Memory B cell (primary cell): ENCODE results near the gene CKS1B.
A peak's percentile ranks its signal among the peaks of the same experiment; 100 is the strongest.
"Not testable (repeated sequence)": the region's sequence is repeated elsewhere in the genome, so short reads cannot be mapped to it uniquely, and the experiment has no call there.

ENCODE experiments used
- ATAC-seq: fragments of 150-1000 bp; cut with Tn5 transposase; 2 replicates; pipeline ENCODE4 v1.10.0; 2021; ENCODE audit warnings: low read depth, mild to moderate bottlenecking, moderate library complexity
- DNase-seq, 2 donors: peaks; one replicate each; pipeline ENCODE4 v3.0.0; 2022; ENCODE audit warnings: low spot score in 2 of 2
- H3K27ac Mint-ChIP-seq: one replicate; pipeline ENCODE4 v1.8.0; 2022; ENCODE audit warnings: mild to moderate bottlenecking, moderate library complexity, mixed read lengths
- H3K27me3 Mint-ChIP-seq: one replicate; pipeline ENCODE4 v1.8.0; 2022; ENCODE audit warnings: mixed read lengths
- H3K36me3 Mint-ChIP-seq: one replicate; pipeline ENCODE4 v1.8.0; 2022; ENCODE audit warnings: mild to moderate bottlenecking, mixed read lengths
- H3K4me1 Mint-ChIP-seq: one replicate; pipeline ENCODE4 v1.8.0; 2022; ENCODE audit warnings: mixed read lengths
- H3K4me3 Mint-ChIP-seq: one replicate; pipeline ENCODE4 v1.8.0; 2022; ENCODE audit warnings: mild to moderate bottlenecking, moderate library complexity, mixed read lengths
- H3K9me3 Mint-ChIP-seq: one replicate; pipeline ENCODE4 v1.8.0; 2022; ENCODE audit warnings: mixed read lengths

The CKS1B gene

DNA sequence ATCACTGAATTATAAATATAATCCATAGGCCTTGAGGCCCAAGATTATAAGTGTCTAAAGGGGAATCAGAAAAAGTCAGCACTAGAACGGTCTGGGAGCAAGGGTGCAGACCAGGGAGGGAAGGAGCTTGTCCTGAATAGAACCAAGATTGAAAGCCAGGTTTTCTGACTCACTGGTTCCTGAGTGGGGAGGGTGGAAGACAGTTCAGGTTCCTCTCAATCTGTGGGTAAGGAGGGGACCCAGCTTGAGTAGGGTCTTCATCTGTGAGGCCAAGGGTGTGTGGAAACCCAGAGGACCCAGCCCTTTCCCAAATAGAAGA is 19.7 kb downstream of the CKS1B start:
- H3K4me3 Mint-ChIP-seq, result no peak overlapping the region
- ATAC-seq (no peak), DNase-seq (no peak)
- peaks cover 21% of the 10 kb centered on the region for H3K4me1 Mint-ChIP-seq
- H3K9me3 Mint-ChIP-seq, result no peaks in the 10 kb centered on the region
- H3K36me3 Mint-ChIP-seq, result peaks cover 6% of the 10 kb centered on the region
- no peak overlapping the region for H3K27ac Mint-ChIP-seq
- no peaks in the 10 kb centered on the region for H3K27me3 Mint-ChIP-seq

DNA sequence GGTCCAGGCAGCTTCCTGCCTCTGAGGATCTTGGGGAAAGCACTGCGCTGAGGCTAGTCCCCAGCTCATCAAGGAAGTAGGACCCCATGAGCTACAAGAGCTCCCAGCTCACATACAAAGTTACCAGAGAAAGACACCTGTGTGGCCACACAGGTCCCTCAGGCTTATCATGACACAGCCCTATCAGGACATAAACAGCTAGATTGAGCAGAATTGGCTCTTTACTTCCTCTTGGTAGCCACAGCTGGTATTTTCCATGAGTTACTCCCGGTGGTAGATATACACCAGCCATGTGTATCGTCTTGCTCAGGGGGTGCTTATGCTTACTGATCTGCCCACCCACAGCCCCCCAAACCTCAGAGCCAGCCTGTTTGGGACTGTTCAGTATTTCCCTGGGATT is 20.1 kb downstream of the CKS1B start:
- no peak for ATAC-seq
- Mint-ChIP-seq H3K36me3 (peaks cover 5% of the 10 kb centered on the region), H3K4me3 (no peak overlapping the region), H3K9me3 (no peaks in the 10 kb centered on the region), H3K27me3 (no peaks in the 10 kb centered on the region), H3K27ac (no peak overlapping the region), H3K4me1 (peaks cover 20% of the 10 kb centered on the region)
- DNase-seq, result no peak

DNA sequence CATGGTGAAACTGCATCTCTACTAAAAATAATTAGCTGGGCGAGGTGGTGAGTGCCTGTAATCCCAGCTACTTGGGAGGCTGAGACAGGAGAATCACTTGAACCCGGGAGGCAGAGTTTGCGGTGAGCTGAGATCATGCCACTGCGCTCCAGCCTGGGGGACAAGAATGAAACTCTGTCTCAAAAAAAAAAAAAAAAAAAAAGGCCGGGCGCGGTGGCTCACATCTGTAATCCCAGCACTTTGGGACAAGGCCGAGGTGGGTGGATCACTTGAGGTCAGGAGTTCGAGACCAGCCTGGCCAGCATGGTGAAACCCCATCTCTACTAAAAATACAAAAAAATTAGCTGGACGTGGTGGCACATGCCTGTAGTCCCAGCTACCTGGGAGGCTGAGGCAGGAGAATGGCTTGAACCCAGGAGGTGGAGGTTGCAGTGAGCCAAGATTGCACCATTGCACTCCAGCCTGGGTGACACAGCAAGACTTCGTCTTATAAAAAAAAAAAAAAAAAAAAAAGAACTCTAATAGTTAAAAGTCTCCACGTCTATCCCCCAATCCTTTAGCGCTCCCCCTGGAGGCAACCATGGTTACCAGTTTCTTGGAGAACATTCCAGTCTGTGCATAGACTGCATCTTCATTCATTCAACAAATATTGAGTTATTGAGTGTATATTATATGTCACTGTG is 21.0 kb downstream of the CKS1B start:
- H3K9me3 Mint-ChIP-seq, H3K27ac Mint-ChIP-seq, H3K4me3 Mint-ChIP-seq, H3K27me3 Mint-ChIP-seq, H3K36me3 Mint-ChIP-seq, ATAC-seq, DNase-seq: not testable (repeated sequence)
- peaks cover 23% of the 10 kb centered on the region for H3K4me1 Mint-ChIP-seq

DNA sequence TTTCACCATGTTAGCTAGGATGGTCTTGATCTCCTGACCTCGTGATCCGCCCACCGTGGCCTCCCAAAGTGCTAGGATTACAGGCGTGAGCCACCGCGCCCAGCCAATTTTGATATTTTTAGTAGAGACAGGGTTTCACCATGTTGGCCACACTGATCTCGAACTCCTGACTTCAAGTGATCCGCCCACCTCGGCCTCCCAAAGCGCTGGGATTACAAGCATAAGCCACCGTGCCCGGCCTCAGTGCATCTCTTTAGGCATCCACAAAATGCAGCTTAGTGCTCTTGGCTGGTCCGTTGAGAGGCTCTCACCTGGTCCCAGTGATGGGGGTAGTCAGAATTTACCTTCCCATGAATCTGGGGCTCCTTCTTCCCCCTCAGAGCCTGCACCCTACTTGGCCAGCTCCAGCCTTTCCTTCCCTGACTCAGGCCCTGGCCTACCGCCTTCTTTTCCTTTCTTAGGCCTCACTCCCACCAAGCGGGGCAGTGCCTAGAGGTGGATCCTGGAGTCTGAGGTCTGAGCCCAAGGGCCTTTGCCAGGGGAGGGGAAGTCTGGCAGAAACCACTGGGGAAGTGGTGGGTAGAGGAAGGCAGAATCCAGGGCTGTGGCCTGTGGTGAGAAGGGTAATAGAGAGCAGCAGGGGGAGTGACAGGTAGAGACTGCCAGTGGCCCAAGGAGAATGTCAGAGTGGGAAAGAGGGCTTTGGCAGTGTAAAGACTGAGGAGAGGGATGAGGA is 22.7 kb downstream of the CKS1B start:
- H3K4me3 Mint-ChIP-seq, result no peak overlapping the region
- H3K36me3 Mint-ChIP-seq, result no peaks in the 10 kb centered on the region
- H3K27ac Mint-ChIP-seq, result no peak overlapping the region
- H3K4me1 Mint-ChIP-seq, result peaks cover 23% of the 10 kb centered on the region
- ATAC-seq (no peak), DNase-seq (no peak)
- H3K27me3 Mint-ChIP-seq, result no peaks in the 10 kb centered on the region
- no peaks in the 10 kb centered on the region for H3K9me3 Mint-ChIP-seq

DNA sequence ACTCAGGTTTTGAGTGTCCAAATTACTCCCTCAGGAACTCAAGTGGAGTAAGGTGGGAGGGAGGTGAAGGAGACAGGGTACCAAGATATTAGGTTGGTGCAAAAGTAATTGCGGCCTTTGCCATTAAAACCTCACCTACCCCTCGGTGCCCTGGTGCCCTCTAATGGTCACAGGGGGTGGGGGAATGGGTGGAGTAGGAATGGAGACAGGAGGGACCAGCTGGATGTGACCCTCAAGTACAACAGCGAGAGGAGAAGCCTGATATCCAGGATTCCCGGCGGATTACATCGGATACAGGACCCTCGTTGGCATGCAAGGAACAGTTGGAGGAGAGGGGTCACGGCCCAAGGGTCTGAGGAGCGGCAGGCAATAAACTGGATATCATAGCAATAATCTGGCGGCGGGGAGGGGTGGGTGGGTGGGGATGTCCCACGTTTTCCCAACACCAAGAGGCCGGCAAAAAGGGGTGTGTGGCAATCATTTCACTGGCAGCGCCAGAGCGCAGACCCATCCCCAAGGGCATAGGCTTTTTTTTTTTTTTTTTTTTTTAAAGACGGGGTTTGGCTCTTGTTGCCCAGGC is 23.8 kb downstream of the CKS1B start:
- no peaks in the 10 kb centered on the region for H3K9me3 Mint-ChIP-seq
- no peak for ATAC-seq

DNA sequence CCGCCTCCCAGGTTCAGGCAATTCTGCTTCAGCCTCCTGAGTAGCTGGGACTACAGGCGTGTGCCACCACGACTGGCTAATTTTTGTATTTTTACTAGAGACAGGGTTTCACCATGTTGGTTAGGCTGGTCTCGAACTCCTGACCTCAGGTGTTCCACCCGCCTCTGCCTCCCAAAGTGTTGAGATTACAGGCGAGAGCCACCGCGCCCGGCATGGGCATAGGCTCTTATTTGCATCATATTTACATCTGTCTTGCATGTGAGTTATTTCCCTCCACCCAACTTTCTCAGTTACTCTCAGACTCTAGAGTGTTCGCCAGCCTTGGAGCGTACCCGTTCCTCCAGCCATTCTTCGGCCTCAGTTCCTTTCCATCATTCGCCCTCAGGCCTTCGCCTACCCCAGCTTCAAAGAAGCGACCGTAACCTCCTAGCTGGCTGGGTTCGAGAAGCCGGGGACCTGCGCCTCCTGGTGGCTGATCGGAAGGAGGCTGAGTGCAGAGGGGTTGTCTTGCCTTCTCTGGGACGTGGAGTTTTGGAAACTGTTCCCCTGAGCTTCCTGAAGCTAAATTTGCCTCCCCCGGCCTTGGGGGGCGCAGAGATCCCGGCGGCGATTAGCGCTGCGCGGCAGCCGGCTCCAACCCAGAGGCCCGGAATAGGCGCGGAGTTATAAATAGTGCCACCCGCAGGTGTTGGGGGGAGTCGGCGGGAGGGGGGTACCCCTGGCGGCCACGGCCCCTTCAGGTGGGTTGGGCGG is 24.5 kb downstream of the CKS1B start:
- Mint-ChIP-seq H3K27me3 (no peaks in the 10 kb centered on the region), H3K4me1 (peaks cover 27% of the 10 kb centered on the region)

More for the DNA sequence above, 23.8 kb downstream of the CKS1B start:
- DNase-seq, result no peak
- H3K36me3 Mint-ChIP-seq, result no peaks in the 10 kb centered on the region
- no peak overlapping the region for H3K27ac Mint-ChIP-seq
- H3K4me3 Mint-ChIP-seq, result peak overlapping the region; percentile 71
- peaks cover 23% of the 10 kb centered on the region for H3K4me1 Mint-ChIP-seq
- no peaks in the 10 kb centered on the region for H3K27me3 Mint-ChIP-seq

DNA sequence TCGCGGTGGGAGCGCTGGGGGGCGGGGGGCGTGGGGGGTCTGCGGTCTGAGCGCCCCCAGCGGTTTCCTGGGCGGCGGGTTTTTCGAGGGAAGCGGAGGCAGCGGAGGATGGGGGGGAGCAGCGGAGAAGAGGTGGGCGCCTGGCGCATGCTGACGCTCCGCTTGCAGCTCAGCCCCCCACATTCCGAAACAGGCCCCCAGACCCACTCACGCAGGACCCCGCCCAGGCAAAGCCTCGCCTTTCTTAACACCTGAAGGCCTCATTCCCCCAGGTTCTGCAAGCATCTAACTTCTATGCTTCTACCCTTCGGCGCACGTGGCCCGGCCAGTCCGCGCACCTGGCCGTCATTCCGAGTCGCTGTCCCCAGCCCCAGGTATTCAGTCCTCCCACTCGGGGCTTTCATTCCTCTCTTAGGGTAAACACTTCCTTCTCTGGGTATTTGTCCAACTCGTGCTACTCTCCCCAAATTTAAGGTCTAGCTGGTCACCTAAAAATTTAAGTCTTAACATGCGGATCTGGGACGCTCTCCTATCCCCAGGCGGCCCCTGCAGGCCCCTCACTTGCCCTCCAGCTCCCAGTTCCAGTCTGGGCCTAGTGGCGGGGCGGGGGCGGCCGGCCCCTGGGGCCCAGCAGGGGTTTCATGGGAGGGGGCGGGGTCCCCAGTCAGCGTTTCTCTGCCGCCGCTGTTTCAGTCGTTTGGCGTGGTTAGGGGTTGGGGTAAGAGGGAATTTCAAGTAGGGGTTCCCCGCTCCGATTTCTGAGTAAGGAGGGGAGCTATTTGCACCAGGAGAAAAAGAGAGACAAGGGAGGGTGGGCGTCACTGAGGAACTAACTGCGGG is 25.3 kb downstream of the CKS1B start:
- Mint-ChIP-seq H3K36me3 (no peaks in the 10 kb centered on the region), H3K4me1 (peaks cover 32% of the 10 kb centered on the region), H3K27me3 (no peaks in the 10 kb centered on the region), H3K4me3 (peak overlapping the region; percentile 99), H3K27ac (peak overlapping the region; percentile 86), H3K9me3 (no peaks in the 10 kb centered on the region)
- ATAC-seq, result peak; percentile 6
- peak in 1 of 2 donors; percentile 34 for DNase-seq

More for the DNA sequence above, 24.5 kb downstream of the CKS1B start:
- ATAC-seq (peak; percentile 4), DNase-seq (peak in 1 of 2 donors; percentile 52)
- Mint-ChIP-seq H3K4me3 (peak overlapping the region; percentile 99), H3K36me3 (no peaks in the 10 kb centered on the region), H3K9me3 (no peaks in the 10 kb centered on the region), H3K27ac (peak overlapping the region; percentile 40)

DNA sequence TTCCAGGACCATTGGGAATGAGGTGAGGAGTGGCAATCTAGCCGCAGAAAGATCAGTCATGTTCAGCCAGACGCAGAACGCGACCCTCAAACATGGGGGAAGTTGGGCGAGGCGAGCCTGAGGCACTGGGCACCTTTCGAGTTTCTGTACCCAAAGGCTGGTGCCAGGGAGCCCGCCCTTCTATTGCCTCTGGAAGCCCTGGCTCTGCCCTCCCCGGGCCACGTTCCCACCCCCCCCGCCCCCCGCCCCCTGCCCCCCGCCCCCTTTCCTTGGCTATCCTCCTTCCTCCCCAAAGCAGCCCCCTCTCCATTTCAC is 25.9 kb downstream of the CKS1B start:
- DNase-seq, result no peak
- Mint-ChIP-seq H3K27me3 (no peaks in the 10 kb centered on the region), H3K4me1 (peaks cover 37% of the 10 kb centered on the region)

DNA sequence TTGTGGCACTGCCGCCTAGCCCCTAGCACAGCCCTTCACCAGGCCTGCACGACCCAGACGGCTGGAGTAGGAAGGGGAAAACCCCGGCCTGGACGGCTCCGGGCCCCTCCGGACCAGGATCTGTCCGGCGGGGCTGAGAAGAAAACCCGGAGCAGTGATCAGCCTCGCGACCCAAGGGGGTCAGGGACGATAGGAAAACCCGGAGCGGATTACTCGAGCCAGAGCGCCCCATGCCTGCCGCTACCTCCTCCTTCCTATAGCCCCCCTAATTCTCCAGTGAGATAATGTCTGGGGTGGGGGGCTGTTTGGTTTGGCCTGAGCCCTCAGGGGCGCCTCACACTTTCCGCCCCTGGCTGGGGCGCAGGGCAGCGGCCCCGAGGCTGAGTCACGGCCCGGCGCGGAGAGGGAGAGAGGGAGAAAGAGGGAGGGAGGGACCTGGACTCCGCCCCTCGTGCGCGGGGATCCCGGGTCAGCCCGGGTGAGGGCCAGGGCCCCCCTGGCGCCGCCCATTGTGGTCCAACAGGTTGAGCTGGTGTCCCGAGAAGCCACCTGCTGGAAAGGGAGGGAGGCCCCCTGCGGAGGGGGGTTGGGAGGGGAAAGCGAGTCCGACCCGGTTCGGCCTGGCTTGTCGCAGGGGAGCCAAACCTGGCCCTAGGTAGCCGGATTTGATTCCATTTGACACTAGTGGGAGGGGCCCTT is 26.4 kb downstream of the CKS1B start:
- Mint-ChIP-seq H3K9me3 (no peaks in the 10 kb centered on the region), H3K4me1 (peaks cover 41% of the 10 kb centered on the region), H3K4me3 (peak overlapping the region; percentile 99), H3K27ac (peak overlapping the region; percentile 86), H3K27me3 (no peaks in the 10 kb centered on the region), H3K36me3 (no peaks in the 10 kb centered on the region)
- DNase-seq (peak; percentile 62 to 85), ATAC-seq (peak; percentile 23)

More for the DNA sequence above, 25.9 kb downstream of the CKS1B start:
- Mint-ChIP-seq H3K36me3 (no peaks in the 10 kb centered on the region), H3K9me3 (no peaks in the 10 kb centered on the region), H3K4me3 (peak overlapping the region; percentile 99), H3K27ac (peak overlapping the region; percentile 86)
- no peak for ATAC-seq

DNA sequence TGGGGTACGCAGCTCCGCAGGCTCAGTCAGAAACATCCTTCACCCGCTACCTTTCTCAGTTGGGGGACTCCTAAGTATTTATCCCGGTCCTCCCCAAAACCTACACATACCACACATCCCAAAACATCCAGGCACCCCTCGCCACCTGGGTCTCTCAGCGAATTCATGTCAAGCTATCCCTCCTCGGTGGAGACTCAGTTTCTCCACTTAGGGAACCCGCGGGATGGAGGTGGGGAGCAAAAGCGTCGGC is 26.9 kb downstream of the CKS1B start:
- Mint-ChIP-seq H3K27ac (peak overlapping the region; percentile 86), H3K9me3 (no peaks in the 10 kb centered on the region), H3K36me3 (no peaks in the 10 kb centered on the region), H3K27me3 (no peaks in the 10 kb centered on the region), H3K4me1 (peaks cover 40% of the 10 kb centered on the region), H3K4me3 (peak overlapping the region; percentile 99)
- DNase-seq, result no peak
- no peak for ATAC-seq

DNA sequence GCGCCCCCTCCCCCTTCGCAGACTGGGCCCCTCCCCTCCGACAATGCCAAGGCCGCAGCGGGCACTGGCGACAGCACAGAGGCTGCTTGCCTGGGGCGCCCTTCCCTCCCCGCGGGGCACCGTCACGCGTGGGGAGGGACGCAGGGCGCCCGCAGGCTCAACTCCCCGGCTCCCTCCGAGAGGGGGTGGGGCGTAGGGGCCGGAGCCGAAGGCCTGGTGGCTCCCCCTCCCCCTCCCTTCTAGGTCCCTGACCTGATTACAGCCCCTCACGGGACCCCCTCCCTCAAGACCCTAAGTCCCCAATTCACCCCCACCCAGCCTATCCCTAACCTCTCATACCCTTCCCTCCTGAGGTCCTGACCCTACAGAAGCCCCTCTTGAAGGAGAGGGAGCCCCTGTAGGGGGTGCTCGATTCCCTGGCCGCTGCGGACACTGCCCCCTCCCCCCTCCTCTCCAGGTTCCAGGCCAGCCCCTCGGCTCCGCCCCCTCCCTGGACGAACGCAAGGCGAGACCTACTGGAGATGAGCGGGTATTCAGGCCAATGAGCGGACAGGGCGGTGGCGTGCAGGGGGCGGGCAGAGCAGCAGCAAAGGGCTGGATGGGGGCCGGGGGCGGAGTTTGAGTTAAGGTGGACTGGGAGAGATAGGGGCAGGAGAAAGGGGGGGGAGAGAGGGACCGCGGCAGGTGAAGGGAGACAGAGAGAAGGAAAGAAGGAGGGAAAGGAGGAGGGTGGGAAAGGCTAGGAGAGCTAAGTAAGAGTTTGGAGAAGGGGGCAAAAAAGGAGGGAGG is 27.4 kb downstream of the CKS1B start:
- peak overlapping the region; percentile 86 for H3K27ac Mint-ChIP-seq
- H3K27me3 Mint-ChIP-seq, result no peaks in the 10 kb centered on the region
- H3K4me3 Mint-ChIP-seq, result peak overlapping the region; percentile 99
- H3K36me3 Mint-ChIP-seq, result no peaks in the 10 kb centered on the region
- peak; percentile 90 to 98 for DNase-seq
- H3K4me1 Mint-ChIP-seq, result peaks cover 45% of the 10 kb centered on the region
- ATAC-seq, result peak; percentile 75
- no peaks in the 10 kb centered on the region for H3K9me3 Mint-ChIP-seq

DNA sequence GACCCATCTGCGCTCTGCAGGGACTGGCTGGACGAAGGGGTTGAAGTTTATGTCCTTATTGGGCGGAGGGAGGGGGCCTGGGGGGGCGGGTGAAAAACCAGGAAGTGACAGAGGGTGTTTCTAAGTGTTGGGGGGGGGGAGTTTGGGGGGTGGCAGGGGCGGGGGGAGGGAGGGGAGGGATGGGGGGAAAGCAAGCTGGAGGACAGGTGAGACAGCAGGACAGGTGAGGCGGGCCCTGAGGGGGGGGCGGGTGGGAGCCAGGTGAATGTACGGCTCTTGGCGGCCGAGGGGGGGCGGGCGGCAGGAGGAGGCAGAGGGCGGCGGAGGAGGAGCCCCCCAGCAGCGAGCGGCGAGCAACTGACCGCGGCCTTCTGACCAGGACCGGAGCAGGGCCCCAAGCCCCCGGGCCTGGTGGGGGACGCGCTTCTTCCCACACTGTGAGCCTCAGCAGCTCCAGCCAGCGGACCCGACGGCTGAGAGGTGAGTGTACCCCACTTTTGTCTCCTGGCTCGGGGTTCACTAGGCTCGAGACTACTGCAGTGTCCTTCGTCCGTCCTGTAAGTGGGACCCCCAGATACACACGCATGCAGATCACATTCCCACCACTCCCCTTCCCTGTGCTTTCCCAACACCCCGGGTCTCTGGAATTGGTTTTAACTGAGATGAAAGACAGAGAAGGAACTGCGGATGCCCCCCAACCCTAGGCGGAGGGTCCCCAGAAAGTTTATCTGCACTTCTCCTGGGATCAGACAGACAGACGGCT is 28.2 kb downstream of the CKS1B start, which contains the start of gene ZBTB7B:
Gene ZBTB7B (plus strand): TSS at position 339 of the 763 bp plus-strand sequence. CDS start 11,859 bp downstream, outside the sequence.
- no peaks in the 10 kb centered on the region for H3K36me3 Mint-ChIP-seq
- no peaks in the 10 kb centered on the region for H3K27me3 Mint-ChIP-seq
- peak; percentile 3 for ATAC-seq
- DNase-seq, result no peak
- H3K4me1 Mint-ChIP-seq, result peaks cover 43% of the 10 kb centered on the region
- H3K4me3 Mint-ChIP-seq, result peak within 1 kb of the TSS; percentile 99
- H3K9me3 Mint-ChIP-seq, result no peaks in the 10 kb centered on the region
- peak within 1 kb of the TSS; percentile 88 for H3K27ac Mint-ChIP-seq
